ACHN (cell line): ENCODE measurements around the gene KEAP1.
A peak's percentile ranks its signal among the peaks of the same experiment; 100 is the strongest.
"Not testable (repeated sequence)": the region's sequence is repeated elsewhere in the genome, so short reads cannot be mapped to it uniquely, and the experiment has no call there.

ENCODE experiments used
- DNase-seq: peaks from one replicate; pipeline ENCODE4 v3.0.0-alpha.2; 2015
- in situ Hi-C: cut with HindIII; loops from 2 replicates; pipeline ENCODE4 v1.10.0; 2017; ENCODE audit warnings: low sequenced_read_pairs, low pct_ligation_motif_present, low pct_unique_long_range_greater_than_20kb

Gene KEAP1

GRCh38 chr19:10461047-10461949, 41.9 kb downstream of the KEAP1 start:
- DNase-seq, result peak; percentile 79
- in situ Hi-C loops, result no loop called here

GRCh38 chr19:10460714-10461046, 42.5 kb downstream of the KEAP1 start:
- DNase-seq, result no peak
- in situ Hi-C loops, result no loop called here

GRCh38 chr19:10458733-10459132, 44.4 kb downstream of the KEAP1 start:
- DNase-seq, in situ Hi-C loops: not testable (repeated sequence)

GRCh38 chr19:10454267-10454666, 48.9 kb downstream of the KEAP1 start:
- in situ Hi-C loops, result no loop called here
- no peak for DNase-seq

GRCh38 chr19:10453852-10454251, 49.3 kb downstream of the KEAP1 start:
- DNase-seq, result no peak
- in situ Hi-C loops, result no loop called here

- DNase-seq, result no peak
- in situ Hi-C loops, result no loop called here
These were observed 50.2 kb downstream of the KEAP1 start for GRCh38 chr19:10452726-10453618.

- DNase-seq, result no peak
These were observed 52.1 kb downstream of the KEAP1 start for GRCh38 chr19:10450853-10451609.

GRCh38 chr19:10450191-10450852, 52.8 kb downstream of the KEAP1 start:
- in situ Hi-C loops, result no loop called here
- DNase-seq, result no peak

More at GRCh38 chr19:10450853-10451609, 52.1 kb downstream of the KEAP1 start:
- in situ Hi-C loops, result no loop called here

- no peak for DNase-seq
- in situ Hi-C loops, result no loop called here
These were observed 54.1 kb downstream of the KEAP1 start for GRCh38 chr19:10449037-10449436.

- in situ Hi-C loops, result no loop called here
- DNase-seq, result no peak
These were observed 60.5 kb downstream of the KEAP1 start for GRCh38 chr19:10442698-10443097.

GRCh38 chr19:10439588-10439987, 63.6 kb downstream of the KEAP1 start:
- in situ Hi-C loops, result no loop called here
- no peak for DNase-seq
